ENCODE measurements around the gene MMP24.
"Not testable (repeated sequence)": the region's sequence is repeated elsewhere in the genome, so short reads cannot be mapped to it uniquely, and the experiment has no call there.

Gene MMP24

GRCh38 chr20:35257175-35257909 is 30.9 kb downstream of the MMP24 start:
- no peak for DNase-seq (ENCODE audit: low read depth)

GRCh38 chr20:35260426-35260825 is 33.9 kb downstream of the MMP24 start:
- DNase-seq (ENCODE audit: low read depth), result no peak

GRCh38 chr20:35262321-35262720 is 35.8 kb downstream of the MMP24 start:
- DNase-seq (ENCODE audit: low read depth), result not testable (repeated sequence)

- not testable (repeated sequence) for DNase-seq (ENCODE audit: low read depth)
Observed at GRCh38 chr20:35262731-35263531, 36.4 kb downstream of the MMP24 start.

- DNase-seq (ENCODE audit: low read depth), result no peak
Observed at GRCh38 chr20:35263532-35264341, 37.2 kb downstream of the MMP24 start.

DNA sequence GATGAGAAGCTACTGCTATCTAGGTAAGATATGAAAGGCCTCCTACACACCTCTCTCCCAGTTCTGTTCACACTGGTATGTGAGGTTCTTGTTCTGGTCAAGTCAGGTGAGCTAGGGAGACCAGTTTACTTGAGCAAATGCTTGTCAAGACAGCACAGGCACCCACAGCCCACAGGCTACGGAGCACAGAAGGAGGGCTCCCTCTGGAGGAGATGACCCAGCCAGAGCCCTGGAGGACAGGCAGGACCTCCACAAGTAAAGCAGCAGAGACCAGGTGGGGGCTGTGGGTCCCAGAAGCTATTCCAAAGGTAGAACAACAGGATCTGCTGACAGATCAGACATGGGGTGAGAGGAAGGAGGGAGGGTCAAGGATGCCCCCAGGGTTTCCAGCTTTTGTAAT is 38.3 kb downstream of the MMP24 start:
- DNase-seq (ENCODE audit: low read depth), result no peak

- no peak for DNase-seq (ENCODE audit: low read depth)
Observed at GRCh38 chr20:35267092-35267491, 40.6 kb downstream of the MMP24 start.

DNA sequence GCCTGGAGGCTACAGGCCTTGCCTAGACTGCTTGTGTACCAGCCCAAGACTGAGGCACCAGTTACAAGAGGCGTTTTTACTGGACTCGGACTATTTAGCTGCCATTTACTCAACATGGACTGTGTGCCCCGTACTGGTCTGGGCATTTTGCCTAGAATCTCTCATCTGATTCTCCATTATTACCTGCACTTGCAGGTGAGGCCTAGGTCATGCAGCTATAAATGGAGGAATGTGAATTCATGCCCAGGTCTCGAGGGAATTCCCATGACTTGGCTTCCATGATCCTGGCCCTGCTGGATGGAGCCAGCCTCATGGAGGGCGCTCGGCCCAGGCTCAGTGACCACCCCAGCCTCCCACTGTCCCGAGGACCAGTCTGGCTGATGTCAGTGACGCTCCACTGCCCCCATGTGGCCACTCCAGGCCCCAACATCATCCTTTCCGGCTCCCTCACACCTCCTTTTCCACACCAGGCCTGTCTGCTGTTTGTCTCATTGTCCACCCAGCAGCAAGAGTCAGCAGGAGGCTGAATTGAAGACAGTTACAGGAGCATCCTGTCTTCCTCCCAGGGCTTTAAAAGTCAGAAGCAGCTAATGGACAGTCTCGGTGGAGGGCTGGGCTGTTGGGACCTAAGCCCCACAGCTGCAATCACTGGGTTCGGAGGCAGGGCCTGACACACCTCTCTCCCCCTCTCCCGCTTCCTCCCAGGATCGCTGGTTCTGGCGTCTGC is 42.7 kb downstream of the MMP24 start:
- no peak for DNase-seq (ENCODE audit: low read depth)

- DNase-seq (ENCODE audit: low read depth), result no peak
Observed at GRCh38 chr20:35270021-35270902, 43.8 kb downstream of the MMP24 start.

- DNase-seq (ENCODE audit: low read depth), result no peak
Observed at GRCh38 chr20:35271073-35271882, 44.8 kb downstream of the MMP24 start.

DNA sequence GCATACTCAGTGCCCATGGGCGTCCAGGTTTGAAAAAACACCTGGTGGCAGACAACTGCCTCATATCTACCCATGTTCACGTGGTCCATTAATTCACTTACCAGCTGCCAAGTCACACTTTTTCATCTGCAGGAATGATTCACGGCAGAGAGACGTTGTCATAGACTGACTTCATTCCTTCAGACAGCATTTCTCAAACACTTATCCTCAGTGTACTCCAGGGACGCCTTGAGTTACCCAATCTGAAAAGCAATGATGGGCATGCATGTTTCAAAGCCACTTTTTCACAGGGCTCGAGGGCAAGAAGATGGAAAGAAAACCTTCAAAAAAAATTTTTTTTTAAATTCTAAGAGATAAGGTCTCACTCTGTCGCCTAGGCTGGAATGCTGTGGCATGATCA is 45.4 kb downstream of the MMP24 start:
- DNase-seq (ENCODE audit: low read depth), result no peak

DNA sequence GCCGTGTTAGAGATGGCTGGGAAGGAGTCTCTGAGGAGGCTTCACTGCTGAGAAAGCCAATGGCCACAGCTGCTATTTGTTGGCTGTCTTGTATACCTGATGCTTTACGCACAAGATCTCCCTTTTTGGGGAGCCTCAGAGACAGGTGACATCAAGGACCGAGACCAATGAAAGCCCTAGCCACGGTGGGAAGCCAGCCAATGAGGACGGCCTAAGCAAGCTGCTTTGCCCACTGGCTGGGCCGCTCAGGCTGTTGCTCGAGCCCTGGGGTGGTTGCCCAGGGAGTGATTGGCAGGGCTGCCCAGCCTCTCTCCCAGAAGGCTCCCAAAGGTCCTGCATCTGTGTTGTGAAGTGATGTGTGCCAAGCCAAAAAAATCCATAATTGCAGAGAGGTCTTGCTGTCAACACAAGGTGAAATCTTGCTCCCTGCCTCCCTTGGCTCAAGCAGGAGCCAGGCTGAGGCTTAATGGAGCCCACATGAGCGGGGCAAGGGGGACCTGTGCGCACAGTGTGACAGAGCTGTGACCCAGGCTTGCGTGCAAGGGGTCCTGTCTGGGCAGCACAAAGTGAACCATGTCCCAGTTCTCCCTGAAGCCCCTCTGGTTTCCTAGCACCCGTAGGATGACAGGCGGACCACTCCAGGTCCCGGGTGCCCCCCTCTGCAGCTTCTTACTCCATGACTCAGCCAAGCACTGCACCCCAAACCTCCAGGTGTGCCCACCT is 47.1 kb downstream of the MMP24 start:
- no peak for DNase-seq (ENCODE audit: low read depth)

DNA sequence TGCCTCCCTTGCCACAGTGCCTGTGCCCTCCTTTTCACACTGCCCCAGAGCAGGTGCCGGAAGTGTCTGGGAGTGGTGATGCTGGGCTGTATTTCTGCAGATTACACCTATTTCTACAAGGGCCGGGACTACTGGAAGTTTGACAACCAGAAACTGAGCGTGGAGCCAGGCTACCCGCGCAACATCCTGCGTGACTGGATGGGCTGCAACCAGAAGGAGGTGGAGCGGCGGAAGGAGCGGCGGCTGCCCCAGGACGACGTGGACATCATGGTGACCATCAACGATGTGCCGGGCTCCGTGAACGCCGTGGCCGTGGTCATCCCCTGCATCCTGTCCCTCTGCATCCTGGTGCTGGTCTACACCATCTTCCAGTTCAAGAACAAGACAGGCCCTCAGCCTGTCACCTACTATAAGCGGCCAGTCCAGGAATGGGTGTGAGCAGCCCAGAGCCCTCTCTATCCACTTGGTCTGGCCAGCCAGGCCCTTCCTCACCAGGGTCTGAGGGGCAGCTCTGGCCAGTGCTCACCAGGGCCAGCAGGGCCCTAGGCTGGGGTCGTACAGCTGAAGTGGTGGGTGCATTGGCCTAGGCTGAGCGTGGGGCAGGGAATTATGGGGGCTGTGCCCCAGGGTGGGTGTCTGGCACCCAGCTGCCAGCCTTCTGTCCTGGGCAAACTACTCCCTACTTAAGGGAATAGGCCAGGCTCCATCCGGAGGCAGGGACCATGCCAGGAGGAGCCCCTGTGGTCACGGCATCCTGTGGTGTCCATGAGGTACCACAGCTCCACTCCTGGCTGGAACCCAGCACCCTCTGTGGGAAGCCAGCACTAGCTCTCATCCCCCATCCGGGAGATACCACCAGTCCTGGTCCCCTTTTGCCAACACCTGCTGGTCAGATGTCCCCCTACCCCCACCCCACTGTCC is 47.9 kb downstream of the MMP24 start:
- DNase-seq (ENCODE audit: low read depth), result no peak

GRCh38 chr20:35275741-35276251 is 49.3 kb downstream of the MMP24 start:
- DNase-seq (ENCODE audit: low read depth), result no peak

- no peak for DNase-seq (ENCODE audit: low read depth)
Observed at GRCh38 chr20:35276408-35276807, 49.9 kb downstream of the MMP24 start.

DNA sequence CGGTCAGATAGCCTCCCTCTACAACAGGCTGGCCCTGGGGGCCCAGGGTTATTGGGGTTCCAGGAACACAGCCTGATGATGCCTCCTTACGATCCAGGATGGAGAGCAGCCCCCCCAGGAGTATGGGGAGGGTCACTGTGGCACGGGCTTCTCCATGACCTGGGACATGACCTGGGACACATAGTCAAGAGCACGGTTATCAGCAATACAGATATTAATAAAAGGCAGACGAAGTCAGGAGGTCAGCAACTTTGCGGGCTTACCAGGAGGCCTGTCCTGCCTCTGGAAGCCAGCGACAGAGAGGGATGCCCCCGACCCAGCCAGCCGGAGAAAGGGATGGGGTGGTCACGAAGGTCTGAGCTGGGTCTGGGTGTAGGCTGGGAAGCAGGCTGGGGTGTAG is 50.6 kb downstream of the MMP24 start:
- DNase-seq (ENCODE audit: low read depth), result no peak

GRCh38 chr20:35277531-35278395 is 51.3 kb downstream of the MMP24 start, which contains the start of gene MMP24OS:
Gene MMP24OS (minus strand): TSS chr20:35278122. CDS start chr20:35277929, 193 bp downstream.
- peak; percentile 86 for DNase-seq (ENCODE audit: low read depth)

Data from activated T-cell treated with anti-CD3 and anti-CD28 coated beads for 24 hours (primary cell).